Suppressor macrophage treated with lipopolysaccharide for 4 hours (primary cell): ENCODE measurements around the gene SRY.
"Not testable (repeated sequence)": the region's sequence is repeated elsewhere in the genome, so short reads cannot be mapped to it uniquely, and the experiment has no call there.

Experiments used
- DNase-seq: peaks from one replicate; pipeline ENCODE4 v3.0.0-alpha.2; 2020

Gene SRY

DNA sequence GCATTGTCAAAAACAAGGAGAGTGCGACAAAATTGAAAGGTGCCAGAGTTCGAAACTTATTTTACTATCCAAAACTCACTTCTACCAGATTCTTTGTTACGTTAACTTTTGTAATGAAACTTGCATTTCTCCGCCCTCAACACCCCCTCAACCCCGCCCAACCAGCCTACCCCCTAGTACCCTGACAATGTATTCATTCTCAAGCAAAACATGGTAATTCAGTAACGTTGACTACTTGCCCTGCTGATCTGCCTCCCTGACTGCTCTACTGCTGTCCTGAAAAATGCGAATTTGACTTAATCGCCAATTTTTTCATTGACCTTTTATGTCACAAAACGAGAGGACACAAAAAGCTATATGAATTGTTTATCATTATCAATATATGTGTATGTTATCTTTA, at the start of gene SRY:
TSS of gene SRY (minus strand) at position 83 of the 400 bp plus-strand sequence. CDS start at position 4, 79 bp downstream.
- no peak for DNase-seq

DNA sequence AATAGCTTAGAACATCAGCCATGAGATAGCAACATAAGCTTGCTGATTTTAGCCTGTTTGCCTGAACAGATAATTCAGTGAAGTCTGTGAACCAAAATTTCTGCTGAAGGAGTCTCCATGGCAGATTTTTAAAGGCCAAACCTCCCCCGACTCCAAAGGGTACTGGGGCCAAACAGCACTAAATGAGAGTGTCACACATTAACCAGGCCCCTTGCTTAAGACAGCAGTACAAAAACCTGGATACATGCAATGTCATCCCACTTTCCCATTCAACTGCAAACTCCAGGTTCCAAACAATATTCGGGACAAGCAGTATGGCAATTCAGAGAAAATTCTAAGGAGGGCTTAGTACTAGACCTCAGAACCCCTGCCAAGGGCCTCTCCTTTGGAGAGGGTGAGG, 49.6 kb upstream of the SRY start:
- DNase-seq: no peak

DNA sequence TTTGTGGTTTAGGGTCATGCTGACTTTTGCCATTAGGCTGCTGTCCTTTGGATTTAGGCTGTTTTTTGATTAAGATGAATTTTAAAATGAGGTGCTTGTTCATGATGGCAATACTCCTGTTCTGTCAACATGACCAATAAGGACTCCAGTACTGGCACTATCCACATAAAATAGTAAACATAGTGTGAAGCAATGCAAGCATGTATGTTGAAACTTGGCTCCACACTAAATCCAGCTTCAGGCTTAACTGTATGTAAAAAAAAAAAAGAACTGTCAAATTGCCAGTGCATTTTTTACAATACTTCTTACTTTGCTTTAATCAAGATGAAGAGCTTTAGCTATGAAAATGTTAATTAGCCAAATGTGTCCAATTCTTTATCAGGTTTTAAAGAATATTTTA, 47.7 kb upstream of the SRY start:
- no peak for DNase-seq

DNA sequence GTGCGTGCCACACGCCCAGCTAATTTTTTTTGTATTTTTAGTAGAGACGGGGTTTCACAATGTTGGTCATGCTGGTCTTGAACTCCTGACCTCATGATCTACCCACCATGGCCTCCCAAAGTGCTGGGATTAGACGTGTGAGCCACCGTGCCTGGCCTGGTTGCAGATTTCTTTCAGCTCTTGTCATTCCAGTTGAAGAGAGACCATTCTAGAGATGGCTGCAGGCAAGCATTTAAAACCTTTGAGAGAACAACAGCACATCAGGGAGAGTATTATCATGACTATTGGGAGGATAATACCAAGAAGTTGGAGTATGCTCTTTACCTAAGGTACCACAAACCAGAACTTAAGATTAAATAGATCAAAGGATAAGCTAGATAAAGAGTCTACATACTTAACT, 41.0 kb upstream of the SRY start:
- DNase-seq: no peak

DNA sequence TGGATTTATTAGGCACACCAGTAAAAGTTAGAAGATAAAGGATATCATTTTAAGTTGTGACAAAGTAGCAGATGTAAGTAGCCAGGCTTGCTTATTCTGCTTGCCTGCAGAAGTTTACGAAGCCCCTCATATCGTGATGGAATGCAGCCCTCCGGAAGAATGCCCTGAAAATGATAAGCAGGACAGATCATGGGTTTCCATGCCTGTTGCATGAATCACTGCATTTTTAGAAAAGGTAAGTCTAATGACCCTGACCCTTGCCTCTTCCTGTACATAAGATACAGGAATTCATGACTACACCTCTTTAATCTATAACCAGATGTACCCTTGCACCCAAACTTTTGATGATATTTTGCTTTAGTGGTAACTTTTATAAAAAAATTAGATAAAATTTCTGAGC, 37.0 kb upstream of the SRY start:
- no peak for DNase-seq

DNA sequence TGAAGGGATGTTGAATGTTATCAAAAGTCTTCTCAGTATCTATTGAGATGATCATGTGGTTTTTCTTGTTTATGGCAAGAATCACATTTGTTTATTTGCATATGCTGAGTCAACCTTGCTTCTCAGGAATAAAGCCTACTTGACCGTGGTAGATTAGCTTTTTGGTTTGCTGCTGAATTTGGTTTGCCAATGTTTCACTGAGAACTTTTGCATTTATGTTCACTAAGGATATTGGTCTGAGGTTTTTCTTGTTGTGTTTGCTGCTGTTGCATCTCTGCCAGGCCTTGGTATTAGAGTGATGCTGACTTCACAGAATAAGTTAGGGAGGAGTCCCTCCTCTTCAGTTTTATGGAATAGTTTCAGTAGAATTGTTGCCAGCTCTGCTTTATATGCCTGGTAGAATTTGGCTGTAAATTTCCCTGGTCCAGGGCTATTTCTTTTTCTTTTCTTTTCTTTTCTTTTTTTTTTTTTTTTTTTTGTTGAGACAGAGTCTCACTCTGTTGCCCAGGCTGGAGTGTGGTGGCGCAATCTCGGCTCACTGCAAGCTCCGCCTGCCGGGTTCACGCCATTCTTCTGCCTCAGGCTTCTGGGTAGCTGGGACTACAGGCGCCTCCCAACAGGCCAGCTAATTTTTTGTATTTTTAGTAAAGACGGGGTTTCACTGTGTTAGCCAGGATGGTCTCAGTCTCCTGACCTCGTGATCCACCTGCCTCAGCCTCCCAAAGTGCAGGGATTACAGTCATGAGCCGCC, 29.8 kb upstream of the SRY start:
- DNase-seq: not testable (repeated sequence)

DNA sequence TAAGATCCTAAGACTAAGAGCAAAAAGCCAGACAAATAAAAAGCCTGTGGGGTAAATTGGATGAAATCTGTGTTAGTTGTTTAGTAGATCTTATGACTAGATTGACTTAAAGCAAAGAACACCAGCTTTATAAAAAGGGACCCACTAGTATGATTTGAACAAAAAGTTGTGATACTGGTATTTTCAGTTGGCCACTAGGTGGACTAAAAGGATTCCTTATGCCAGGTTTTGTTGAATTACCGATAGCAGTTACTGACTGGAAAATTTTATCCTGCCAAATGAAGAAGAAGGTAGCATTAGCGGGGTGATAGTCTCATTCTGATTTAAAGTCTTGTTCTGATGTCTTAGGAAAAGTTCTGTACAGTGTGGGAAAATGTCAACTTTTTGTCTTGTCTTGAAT, 12.8 kb upstream of the SRY start:
- peak; percentile 25 for DNase-seq

DNA sequence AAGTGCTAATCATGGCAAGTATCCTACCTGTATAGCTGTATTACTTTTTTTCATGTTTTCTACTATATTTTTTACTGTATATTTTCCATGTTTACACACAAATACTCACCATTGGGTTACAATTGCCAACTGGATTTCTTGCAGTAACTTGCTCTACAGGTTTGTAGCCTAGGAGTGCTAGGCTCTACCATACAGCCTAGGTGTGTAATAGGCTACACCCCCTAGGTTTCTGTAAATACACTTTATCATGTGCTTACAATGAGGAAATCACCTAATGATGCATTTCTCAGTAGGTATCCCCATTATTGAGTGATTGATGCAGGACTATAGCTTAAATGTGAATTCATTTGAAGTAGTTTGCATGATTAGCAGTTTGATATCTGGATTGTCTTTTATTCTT, 10.5 kb upstream of the SRY start:
- no peak for DNase-seq

DNA sequence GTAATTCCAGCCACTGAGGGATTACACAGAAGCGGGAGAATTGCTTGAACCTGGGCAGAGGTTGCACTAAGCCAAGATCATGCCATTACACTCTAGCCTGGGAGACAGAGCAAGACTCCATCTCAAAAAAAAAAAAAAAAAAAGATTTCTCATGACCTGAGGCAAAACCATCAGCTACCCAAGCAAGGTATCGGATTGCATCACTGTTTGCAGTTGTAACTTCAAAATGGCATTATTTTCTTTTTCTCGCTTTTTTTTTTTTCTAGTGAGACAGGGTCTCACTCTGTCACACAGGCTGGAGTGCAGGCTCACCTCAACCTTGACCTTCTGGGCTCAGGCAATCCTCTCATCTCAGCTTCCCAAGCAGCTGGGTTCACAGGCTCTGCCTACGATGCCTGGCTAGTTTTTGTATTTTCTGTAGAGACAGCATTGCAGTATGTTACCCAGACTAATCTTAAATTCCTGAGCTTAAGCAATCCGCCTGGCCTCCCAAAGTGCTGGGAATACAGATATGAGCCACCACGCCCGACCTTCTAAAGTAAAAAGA, 9.6 kb upstream of the SRY start:
- no peak for DNase-seq

DNA sequence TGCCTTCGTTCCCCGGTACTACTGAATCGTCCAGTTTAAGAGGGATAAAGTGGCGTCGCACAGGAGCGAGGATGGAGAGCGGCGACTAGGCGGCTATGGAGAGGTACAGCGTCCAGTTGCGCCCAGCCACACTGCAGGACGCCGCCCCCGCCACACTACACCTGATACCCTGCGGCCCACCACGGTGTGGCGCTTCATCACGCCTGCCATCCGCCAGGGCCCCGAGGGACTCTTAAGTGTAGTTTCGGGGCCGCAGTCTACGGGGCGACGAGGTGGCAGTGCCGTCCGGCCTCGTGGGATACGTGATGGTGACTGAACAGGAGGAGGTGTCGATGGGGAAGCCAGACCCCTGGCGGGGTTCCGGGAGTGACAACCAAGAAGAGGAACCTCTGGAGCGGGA, 2.3 kb upstream of the SRY start:
- no peak for DNase-seq

DNA sequence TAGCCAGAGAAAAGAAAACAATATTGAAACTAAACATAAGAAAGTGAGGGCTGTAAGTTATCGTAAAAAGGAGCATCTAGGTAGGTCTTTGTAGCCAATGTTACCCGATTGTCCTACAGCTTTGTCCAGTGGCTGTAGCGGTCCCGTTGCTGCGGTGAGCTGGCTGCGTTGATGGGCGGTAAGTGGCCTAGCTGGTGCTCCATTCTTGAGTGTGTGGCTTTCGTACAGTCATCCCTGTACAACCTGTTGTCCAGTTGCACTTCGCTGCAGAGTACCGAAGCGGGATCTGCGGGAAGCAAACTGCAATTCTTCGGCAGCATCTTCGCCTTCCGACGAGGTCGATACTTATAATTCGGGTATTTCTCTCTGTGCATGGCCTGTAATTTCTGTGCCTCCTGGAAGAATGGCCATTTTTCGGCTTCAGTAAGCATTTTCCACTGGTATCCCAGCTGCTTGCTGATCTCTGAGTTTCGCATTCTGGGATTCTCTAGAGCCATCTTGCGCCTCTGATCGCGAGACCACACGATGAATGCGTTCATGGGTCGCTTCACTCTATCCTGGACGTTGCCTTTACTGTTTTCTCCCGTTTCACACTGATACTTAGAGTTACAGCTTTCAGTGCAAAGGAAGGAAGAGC, 488 bp downstream of the SRY start:
- DNase-seq: no peak
